Activated T-helper 2 cell treated with anti-CD3 and anti-CD28 coated beads, Interferon-gamma antibody, Interleukin-2, Interleukin-4, amounts not matched to agents 10 μg/mL and 5 μg/mL and 100 μg/mL, durations not matched to agents 14 hours and 24 hours and 36 hours (primary cell): ENCODE data around the gene POU6F2. TPM values are rescaled to one million over a fixed set of nuclear protein-coding genes. Genes with fewer than 3 reads are reported as not detected.

Source experiments
- DNase-seq: peaks from one replicate; pipeline ENCODE4 v3.0.0; 2021; ENCODE audit warnings: low spot score
- H3K27ac Mint-ChIP-seq: one replicate; pipeline ENCODE4 v1.8.0; 2021; ENCODE audit warnings: mixed read lengths
- H3K27me3 Mint-ChIP-seq: one replicate; pipeline ENCODE4 v1.8.0; 2021; ENCODE audit warnings: low read depth, mixed read lengths
- H3K36me3 Mint-ChIP-seq: one replicate; pipeline ENCODE4 v1.8.0; 2021; ENCODE audit warnings: low read depth, mixed read lengths
- H3K4me1 Mint-ChIP-seq: one replicate; pipeline ENCODE4 v1.8.0; 2021; ENCODE audit warnings: low read depth, mixed read lengths
- H3K4me3 Mint-ChIP-seq: one replicate; pipeline ENCODE4 v1.8.0; 2021; ENCODE audit warnings: low read depth, mild to moderate bottlenecking, moderate library complexity, mixed read lengths
- H3K9me3 Mint-ChIP-seq: one replicate; pipeline ENCODE4 v1.8.0; 2021; ENCODE audit warnings: mixed read lengths
- intact Hi-C: fragments of 100-400 bp; cut with micrococcal nuclease; formaldehyde crosslinking; loops from one replicate; pipeline ENCODE4 v1.15.1; 2023
- total RNA-seq: library from RNA; stranded (reverse); gene quantifications from 2 replicates; pipeline ENCODE4 v1.2.3, GENCODE V29; 2022

Gene POU6F2
- total RNA-seq, 1 donor from 2014 or later, result 0.27 TPM

GRCh38 chr7:39085590-39086049 lies 107.9 kb downstream of the POU6F2 start:
- Mint-ChIP-seq H3K27me3 (peaks cover 10% of the 10 kb centered on the region), H3K4me1 (no peaks in the 10 kb centered on the region), H3K4me3 (no peak overlapping the region), H3K27ac (no peak overlapping the region), H3K36me3 (no peaks in the 10 kb centered on the region), H3K9me3 (no peaks in the 10 kb centered on the region)
- intact Hi-C loops, result no loop called here
- no peak for DNase-seq

GRCh38 chr7:39086638-39087360 lies 109.1 kb downstream of the POU6F2 start:
- no peak overlapping the region for H3K27ac Mint-ChIP-seq
- no peak overlapping the region for H3K4me3 Mint-ChIP-seq
- H3K36me3 Mint-ChIP-seq, result no peaks in the 10 kb centered on the region
- DNase-seq, result no peak
- H3K9me3 Mint-ChIP-seq, result no peaks in the 10 kb centered on the region
- H3K27me3 Mint-ChIP-seq, result peaks cover 10% of the 10 kb centered on the region
- intact Hi-C loops, result no loop called here
- no peaks in the 10 kb centered on the region for H3K4me1 Mint-ChIP-seq

GRCh38 chr7:39088730-39089593 lies 111.3 kb downstream of the POU6F2 start:
- Mint-ChIP-seq H3K27ac (no peak overlapping the region), H3K27me3 (peaks cover 10% of the 10 kb centered on the region), H3K9me3 (no peaks in the 10 kb centered on the region), H3K4me3 (no peak overlapping the region), H3K36me3 (no peaks in the 10 kb centered on the region), H3K4me1 (no peaks in the 10 kb centered on the region)
- DNase-seq, result no peak
- intact Hi-C loops, result no loop called here

GRCh38 chr7:39091145-39091544 lies 113.4 kb downstream of the POU6F2 start:
- Mint-ChIP-seq H3K4me1 (no peaks in the 10 kb centered on the region), H3K27me3 (peaks cover 2% of the 10 kb centered on the region), H3K27ac (no peak overlapping the region), H3K9me3 (no peaks in the 10 kb centered on the region), H3K36me3 (no peaks in the 10 kb centered on the region), H3K4me3 (no peak overlapping the region)
- no peak for DNase-seq
- intact Hi-C loops, result no loop called here

GRCh38 chr7:39091774-39092173 lies 114.1 kb downstream of the POU6F2 start:
- intact Hi-C loops, result no loop called here
- Mint-ChIP-seq H3K9me3 (no peaks in the 10 kb centered on the region), H3K36me3 (no peaks in the 10 kb centered on the region), H3K27me3 (peaks cover 2% of the 10 kb centered on the region), H3K4me3 (no peak overlapping the region), H3K27ac (no peak overlapping the region), H3K4me1 (no peaks in the 10 kb centered on the region)
- DNase-seq, result no peak

GRCh38 chr7:39094731-39095130 lies 117.0 kb downstream of the POU6F2 start:
- intact Hi-C loops, result no loop called here
- Mint-ChIP-seq H3K4me3 (no peak overlapping the region), H3K4me1 (no peaks in the 10 kb centered on the region), H3K36me3 (no peaks in the 10 kb centered on the region), H3K9me3 (no peaks in the 10 kb centered on the region), H3K27ac (no peak overlapping the region), H3K27me3 (no peaks in the 10 kb centered on the region)
- no peak for DNase-seq

- H3K27ac Mint-ChIP-seq, result no peak overlapping the region
- no peak overlapping the region for H3K4me3 Mint-ChIP-seq
- no peak for DNase-seq
- H3K9me3 Mint-ChIP-seq, result no peaks in the 10 kb centered on the region
- intact Hi-C loops, result no loop called here
- no peaks in the 10 kb centered on the region for H3K27me3 Mint-ChIP-seq
- H3K36me3 Mint-ChIP-seq, result no peaks in the 10 kb centered on the region
- H3K4me1 Mint-ChIP-seq, result no peaks in the 10 kb centered on the region
Observed at GRCh38 chr7:39095875-39096619, 118.3 kb downstream of the POU6F2 start.

- H3K36me3 Mint-ChIP-seq, result no peaks in the 10 kb centered on the region
- no peak for DNase-seq
- no peak overlapping the region for H3K27ac Mint-ChIP-seq
- intact Hi-C loops, result no loop called here
- no peaks in the 10 kb centered on the region for H3K4me1 Mint-ChIP-seq
- H3K4me3 Mint-ChIP-seq, result no peak overlapping the region
- H3K27me3 Mint-ChIP-seq, result no peaks in the 10 kb centered on the region
- H3K9me3 Mint-ChIP-seq, result no peaks in the 10 kb centered on the region
Observed at GRCh38 chr7:39098506-39098905, 120.8 kb downstream of the POU6F2 start.

GRCh38 chr7:39099146-39099545 lies 121.4 kb downstream of the POU6F2 start:
- Mint-ChIP-seq H3K4me3 (no peak overlapping the region), H3K4me1 (no peaks in the 10 kb centered on the region), H3K27ac (no peak overlapping the region), H3K27me3 (no peaks in the 10 kb centered on the region), H3K36me3 (no peaks in the 10 kb centered on the region), H3K9me3 (no peaks in the 10 kb centered on the region)
- intact Hi-C loops, result no loop called here
- no peak for DNase-seq

- Mint-ChIP-seq H3K27ac (no peak overlapping the region), H3K36me3 (no peaks in the 10 kb centered on the region)
- intact Hi-C loops, result no loop called here
Observed at GRCh38 chr7:39100270-39100669, 122.6 kb downstream of the POU6F2 start.

GRCh38 chr7:39102234-39102633 lies 124.5 kb downstream of the POU6F2 start:
- Mint-ChIP-seq H3K4me3 (no peak overlapping the region), H3K9me3 (no peaks in the 10 kb centered on the region), H3K27me3 (peaks cover 1% of the 10 kb centered on the region), H3K27ac (no peak overlapping the region), H3K36me3 (no peaks in the 10 kb centered on the region), H3K4me1 (no peaks in the 10 kb centered on the region)
- intact Hi-C loops, result no loop called here
- no peak for DNase-seq

More at GRCh38 chr7:39100270-39100669, 122.6 kb downstream of the POU6F2 start:
- Mint-ChIP-seq H3K9me3 (no peaks in the 10 kb centered on the region), H3K27me3 (no peaks in the 10 kb centered on the region), H3K4me1 (no peaks in the 10 kb centered on the region), H3K4me3 (no peak overlapping the region)
- no peak for DNase-seq

- no peak for DNase-seq
- no peak overlapping the region for H3K27ac Mint-ChIP-seq
- H3K9me3 Mint-ChIP-seq, result no peaks in the 10 kb centered on the region
- peaks cover 1% of the 10 kb centered on the region for H3K27me3 Mint-ChIP-seq
- H3K4me3 Mint-ChIP-seq, result no peak overlapping the region
- no peaks in the 10 kb centered on the region for H3K36me3 Mint-ChIP-seq
- intact Hi-C loops, result no loop called here
- H3K4me1 Mint-ChIP-seq, result no peaks in the 10 kb centered on the region
Observed at GRCh38 chr7:39105720-39106119, 128.0 kb downstream of the POU6F2 start.
